Measurements from ENCODE around the gene TMEM151A. TPM values are rescaled to one million over a fixed set of nuclear protein-coding genes. Genes with fewer than 3 reads are reported as not detected.

The TMEM151A gene
- total RNA-seq, 1 experiment from 2014 or later = 2.8 TPM

- no peak for DNase-seq (ENCODE audit: low spot score)
- in situ Hi-C loops (cut with HindIII; ENCODE audit: low sequenced_read_pairs) = no loop called here
These were observed 40.1 kb downstream of the TMEM151A start for GRCh38 chr11:66331542-66332370.

- no peak for DNase-seq (ENCODE audit: low spot score)
- in situ Hi-C loops (cut with HindIII; ENCODE audit: low sequenced_read_pairs) = no loop called here
These were observed 40.9 kb downstream of the TMEM151A start for GRCh38 chr11:66332371-66333219.

GRCh38 chr11:66333220-66333877, 41.7 kb downstream of the TMEM151A start:
- in situ Hi-C loops (cut with HindIII; ENCODE audit: low sequenced_read_pairs) = no loop called here

GRCh38 chr11:66333896-66334604, 42.4 kb downstream of the TMEM151A start:
- DNase-seq (ENCODE audit: low spot score) = peak; percentile 53
- in situ Hi-C loops (cut with HindIII; ENCODE audit: low sequenced_read_pairs) = no loop called here

More at GRCh38 chr11:66333220-66333877, 41.7 kb downstream of the TMEM151A start:
- no peak for DNase-seq (ENCODE audit: low spot score)

- in situ Hi-C loops (cut with HindIII; ENCODE audit: low sequenced_read_pairs) = no loop called here
- DNase-seq (ENCODE audit: low spot score) = no peak
These were observed 43.1 kb downstream of the TMEM151A start for GRCh38 chr11:66334605-66335442.

- peak; percentile 49 for DNase-seq (ENCODE audit: low spot score)
- in situ Hi-C loops (cut with HindIII; ENCODE audit: low sequenced_read_pairs) = no loop called here
These were observed 44.0 kb downstream of the TMEM151A start for GRCh38 chr11:66335531-66336233.

GRCh38 chr11:66336234-66337102, 44.8 kb downstream of the TMEM151A start, which contains the start of gene RIN1:
RIN1 (minus strand) TSS chr11:66336434; CDS start chr11:66336402, 32 bp downstream.
- in situ Hi-C loops (cut with HindIII; ENCODE audit: low sequenced_read_pairs) = no loop called here

GRCh38 chr11:66337103-66337899, 45.6 kb downstream of the TMEM151A start:
- in situ Hi-C loops (cut with HindIII; ENCODE audit: low sequenced_read_pairs) = no loop called here

More at GRCh38 chr11:66336234-66337102, 44.8 kb downstream of the TMEM151A start, which contains the start of gene RIN1:
- DNase-seq (ENCODE audit: low spot score) = peak; percentile 94

GRCh38 chr11:66338276-66339161, 46.8 kb downstream of the TMEM151A start:
- no peak for DNase-seq (ENCODE audit: low spot score)
- in situ Hi-C loops (cut with HindIII; ENCODE audit: low sequenced_read_pairs) = no loop called here

More at GRCh38 chr11:66337103-66337899, 45.6 kb downstream of the TMEM151A start:
- no peak for DNase-seq (ENCODE audit: low spot score)

- no peak for DNase-seq (ENCODE audit: low spot score)
- in situ Hi-C loops (cut with HindIII; ENCODE audit: low sequenced_read_pairs) = no loop called here
These were observed 47.5 kb downstream of the TMEM151A start for GRCh38 chr11:66339162-66339675.

GRCh38 chr11:66339686-66340483, 48.2 kb downstream of the TMEM151A start:
- DNase-seq (ENCODE audit: low spot score) = no peak

GRCh38 chr11:66340596-66341501, 49.2 kb downstream of the TMEM151A start:
- in situ Hi-C loops (cut with HindIII; ENCODE audit: low sequenced_read_pairs) = no loop called here
- no peak for DNase-seq (ENCODE audit: low spot score)

More at GRCh38 chr11:66339686-66340483, 48.2 kb downstream of the TMEM151A start:
- in situ Hi-C loops (cut with HindIII; ENCODE audit: low sequenced_read_pairs) = no loop called here

All from G401 (cell line).